Measurements from ENCODE around the gene MRRF.
"Not testable (repeated sequence)": the region's sequence is repeated elsewhere in the genome, so short reads cannot be mapped to it uniquely, and the experiment has no call there.

MRRF gene

GRCh38 chr9:122327175-122327574 is 62.5 kb downstream of the MRRF start:
- no peak overlapping the region for H3K4me3 ChIP-seq (ENCODE audit: low read depth, low read length)
- TF ChIP-seq CTCF (IDR thresholded peaks at IDR 0.05; ENCODE audit: low read depth, low read length): no peak
- in situ Hi-C loops (cut with HindIII; ENCODE audit: low sequenced_read_pairs): no loop called here
- no peak for DNase-seq (ENCODE audit: low read depth, low spot score)

GRCh38 chr9:122329597-122329996 is 64.9 kb downstream of the MRRF start:
- no peak for TF ChIP-seq CTCF (IDR thresholded peaks at IDR 0.05; ENCODE audit: low read depth, low read length)
- no peak overlapping the region for H3K4me3 ChIP-seq (ENCODE audit: low read depth, low read length)
- in situ Hi-C loops (cut with HindIII; ENCODE audit: low sequenced_read_pairs): no loop called here
- DNase-seq (ENCODE audit: low read depth, low spot score): no peak

GRCh38 chr9:122330466-122330865 is 65.8 kb downstream of the MRRF start:
- DNase-seq (ENCODE audit: low read depth, low spot score); in situ Hi-C loops (cut with HindIII; ENCODE audit: low sequenced_read_pairs); H3K4me3 ChIP-seq (ENCODE audit: low read depth, low read length): not testable (repeated sequence)

- no peak for DNase-seq (ENCODE audit: low read depth, low spot score)
- no peak for TF ChIP-seq CTCF (IDR thresholded peaks at IDR 0.05; ENCODE audit: low read depth, low read length)
- no peak overlapping the region for H3K4me3 ChIP-seq (ENCODE audit: low read depth, low read length)
- in situ Hi-C loops (cut with HindIII; ENCODE audit: low sequenced_read_pairs): no loop called here
These were observed 66.8 kb downstream of the MRRF start for GRCh38 chr9:122331523-122331927.

- no peak overlapping the region for H3K4me3 ChIP-seq (ENCODE audit: low read depth, low read length)
- in situ Hi-C loops (cut with HindIII; ENCODE audit: low sequenced_read_pairs): no loop called here
- TF ChIP-seq CTCF (IDR thresholded peaks at IDR 0.05; ENCODE audit: low read depth, low read length): no peak
- DNase-seq (ENCODE audit: low read depth, low spot score): no peak
These were observed 67.4 kb downstream of the MRRF start for GRCh38 chr9:122332083-122332482.

GRCh38 chr9:122332644-122333043 is 68.0 kb downstream of the MRRF start:
- no peak for DNase-seq (ENCODE audit: low read depth, low spot score)
- no peak for TF ChIP-seq CTCF (IDR thresholded peaks at IDR 0.05; ENCODE audit: low read depth, low read length)
- H3K4me3 ChIP-seq (ENCODE audit: low read depth, low read length): no peak overlapping the region
- in situ Hi-C loops (cut with HindIII; ENCODE audit: low sequenced_read_pairs): no loop called here

- no peak for DNase-seq (ENCODE audit: low read depth, low spot score)
- no peak overlapping the region for H3K4me3 ChIP-seq (ENCODE audit: low read depth, low read length)
- in situ Hi-C loops (cut with HindIII; ENCODE audit: low sequenced_read_pairs): no loop called here
- no peak for TF ChIP-seq CTCF (IDR thresholded peaks at IDR 0.05; ENCODE audit: low read depth, low read length)
These were observed 68.6 kb downstream of the MRRF start for GRCh38 chr9:122333169-122333808.
